MCF 10A (cell line): ENCODE measurements around the gene ERC2. TPM values are rescaled to one million over a fixed set of nuclear protein-coding genes. Genes with fewer than 3 reads are reported as not detected.

ENCODE experiments used
- BruUV-seq: library from RNA; stranded (reverse); fragments of 400-500 nt; replicated peaks from 2 replicates; lab custom pipeline; 2021; lab: Mats Ljungman, UMichigan
- CTCF ChIA-PET: fragments of 300-600 bp; sonication (Branson Sonifier 250); formaldehyde crosslinking; extraction: SDS; loops from one replicate; lab custom pipeline; 2021; ENCODE audit warnings: antibody characterized with exemption, inconsistent platforms; lab: Yijun Ruan, JAX
- POLR2A ChIA-PET: fragments of 300-600, 350-650 bp; sonication (Branson Sonifier 250); formaldehyde crosslinking; extraction: SDS; loops from one replicate; lab custom pipeline; 2020; ENCODE audit warnings: antibody characterized with exemption, inconsistent platforms; lab: Yijun Ruan, JAX
- DNase-seq: peaks from one replicate; pipeline ENCODE4 v3.0.0-alpha.2; 2018; ENCODE audit not compliant: unreplicated experiment
- H3K27ac Mint-ChIP-seq: one replicate; pipeline ENCODE4 v1.8.0; 2022; ENCODE audit warnings: mild to moderate bottlenecking, low read depth, mixed read lengths; ENCODE audit not compliant: unreplicated experiment
- H3K27me3 Mint-ChIP-seq: one replicate; pipeline ENCODE4 v1.8.0; 2022; ENCODE audit warnings: mixed read lengths; ENCODE audit not compliant: insufficient read depth, unreplicated experiment
- H3K36me3 Mint-ChIP-seq: one replicate; pipeline ENCODE4 v1.8.0; 2022; ENCODE audit warnings: mild to moderate bottlenecking, moderate library complexity, mixed read lengths; ENCODE audit not compliant: insufficient read depth, unreplicated experiment
- H3K4me1 Mint-ChIP-seq: one replicate; pipeline ENCODE4 v1.8.0; 2022; ENCODE audit warnings: mixed read lengths; ENCODE audit not compliant: insufficient read depth, unreplicated experiment
- H3K4me3 Mint-ChIP-seq: one replicate; pipeline ENCODE4 v1.8.0; 2022; ENCODE audit warnings: mild to moderate bottlenecking, moderate library complexity, mixed read lengths; ENCODE audit not compliant: unreplicated experiment
- H3K9me3 Mint-ChIP-seq: one replicate; pipeline ENCODE4 v1.8.0; 2022; ENCODE audit warnings: mixed read lengths; ENCODE audit not compliant: unreplicated experiment
- CTCF ChIP-seq: fragments of 200-600 bp; IDR thresholded peaks from one replicate; pipeline ENCODE4 v1.8.0; 2022; ENCODE audit warnings: antibody characterized with exemption, mild to moderate bottlenecking; ENCODE audit not compliant: unreplicated experiment
- intact Hi-C: fragments of 100-400 bp; cut with micrococcal nuclease; formaldehyde crosslinking; loops from 2 replicates; pipeline ENCODE4 v1.14.1; 2022
- total RNA-seq: library from RNA; stranded (reverse); gene quantifications from 2 replicates; pipeline ENCODE4 v1.2.3, GENCODE V29; 2022

Gene ERC2
- total RNA-seq, 1 experiment from 2014 or later = 0.42 TPM

DNA sequence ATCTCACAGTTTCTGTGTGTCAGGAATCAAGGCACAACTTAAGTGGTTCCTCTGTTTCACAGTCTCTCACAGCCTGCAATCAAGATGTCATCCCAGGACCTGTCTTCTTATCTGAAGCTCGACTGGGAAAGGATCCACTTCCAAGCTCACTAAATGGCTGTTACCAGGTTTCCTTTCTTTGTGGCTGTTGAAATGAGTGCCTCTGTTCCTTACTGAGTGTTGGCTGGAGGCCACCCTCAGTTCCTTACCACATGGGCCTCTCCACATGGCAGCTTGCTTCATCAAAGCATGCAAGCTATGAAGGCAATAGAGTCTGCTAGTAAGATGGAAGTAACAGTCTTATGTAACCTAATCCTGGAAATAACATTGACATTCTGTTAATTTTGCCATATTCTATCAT is 174.0 kb downstream of the ERC2 start:
- Mint-ChIP-seq H3K36me3 (no peaks in the 10 kb centered on the region), H3K4me1 (peaks cover 36% of the 10 kb centered on the region), H3K4me3 (no peak overlapping the region), H3K9me3 (no peaks in the 10 kb centered on the region), H3K27ac (no peak overlapping the region), H3K27me3 (no peaks in the 10 kb centered on the region)
- CTCF ChIA-PET = interaction anchor here (1.2 kb wide), 1 partner anchor 9 kb away, joined by 4 read pairs; no protein-coding TSS in a partner anchor
- TF ChIP-seq CTCF = no peak
- no TSS peak for BruUV-seq
- POLR2A ChIA-PET = no interaction called here
- DNase-seq = no peak
- intact Hi-C loops = no loop called here

DNA sequence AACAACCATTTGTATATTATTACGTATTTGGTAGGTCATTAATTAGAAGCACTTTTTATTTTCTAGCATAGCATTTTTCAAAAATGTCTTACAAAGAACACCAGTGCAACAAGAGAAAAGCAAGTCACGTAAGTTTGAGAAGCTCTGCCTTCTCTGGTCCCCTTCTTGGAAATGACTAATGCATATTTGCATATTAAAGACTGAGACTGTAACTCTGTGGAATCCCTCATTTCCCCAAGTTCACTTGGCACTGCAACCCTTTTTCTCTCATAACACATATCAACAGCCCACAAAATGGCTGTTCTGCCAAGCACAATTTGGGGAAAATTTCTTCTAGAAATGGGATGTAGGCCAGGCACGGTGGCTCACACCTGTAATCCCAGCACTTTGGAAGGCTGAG is 176.3 kb downstream of the ERC2 start:
- Mint-ChIP-seq H3K27ac (peak overlapping the region; percentile 84), H3K36me3 (no peaks in the 10 kb centered on the region), H3K4me1 (peaks cover 41% of the 10 kb centered on the region), H3K9me3 (no peaks in the 10 kb centered on the region), H3K4me3 (no peak overlapping the region), H3K27me3 (no peaks in the 10 kb centered on the region)
- no peak for TF ChIP-seq CTCF
- no TSS peak for BruUV-seq
- ChIA-PET POLR2A (no interaction called here), CTCF (interaction anchor here (0.6 to 1.0 kb wide), 2 partner anchors 155 to 1853 kb away, joined by 3 read pairs; no protein-coding TSS in a partner anchor)
- DNase-seq = peak; percentile 89
- intact Hi-C loops = no loop called here

- peak overlapping the region; percentile 84 for H3K27ac Mint-ChIP-seq
- DNase-seq = peak; percentile 99
- intact Hi-C loops = no loop called here
- no peak for TF ChIP-seq CTCF
- no peaks in the 10 kb centered on the region for H3K27me3 Mint-ChIP-seq
- no peaks in the 10 kb centered on the region for H3K36me3 Mint-ChIP-seq
- H3K4me3 Mint-ChIP-seq = peak overlapping the region; percentile 4
- peaks cover 41% of the 10 kb centered on the region for H3K4me1 Mint-ChIP-seq
- no peaks in the 10 kb centered on the region for H3K9me3 Mint-ChIP-seq
- no TSS peak for BruUV-seq
- CTCF ChIA-PET = interaction anchor here (1.0 kb wide), 1 partner anchor 1853 kb away, joined by 3 read pairs; no protein-coding TSS in a partner anchor
- POLR2A ChIA-PET = interaction anchor here (0.7 to 1.1 kb wide), 3 partner anchors 9 to 1304 kb away, joined by 3 to 4 read pairs (median 3); no protein-coding TSS in a partner anchor
Measured at GRCh38 chr3:56291244-56291680, 177.0 kb downstream of the ERC2 start.

GRCh38 chr3:56290374-56290773 is 177.9 kb downstream of the ERC2 start:
- no TSS peak for BruUV-seq
- no peak for DNase-seq
- Mint-ChIP-seq H3K36me3 (no peaks in the 10 kb centered on the region), H3K27me3 (no peaks in the 10 kb centered on the region), H3K9me3 (no peaks in the 10 kb centered on the region), H3K4me1 (peaks cover 46% of the 10 kb centered on the region), H3K27ac (peak overlapping the region; percentile 84), H3K4me3 (no peak overlapping the region)
- POLR2A ChIA-PET = interaction anchor here (0.8 to 1.1 kb wide), 2 partner anchors 14 to 25 kb away, joined by 3 read pairs; no protein-coding TSS in a partner anchor
- TF ChIP-seq CTCF = no peak
- CTCF ChIA-PET = interaction anchor here (0.7 to 1.5 kb wide), 3 partner anchors 9 to 51 kb away, joined by 3 read pairs; no protein-coding TSS in a partner anchor
- intact Hi-C loops = no loop called here
